Stimulated activated naive CD8-positive, alpha-beta T cell treated with anti-CD3 and anti-CD28 coated beads, Interleukin-15, Interleukin-2, amounts not matched to agents 100 ng/mL and 50 ng/mL, for 24 hours (primary cell): Measurements from ENCODE around the gene NOD1.
"Not testable (repeated sequence)": the region's sequence is repeated elsewhere in the genome, so short reads cannot be mapped to it uniquely, and the experiment has no call there.

ENCODE experiments used
- H3K27ac Mint-ChIP-seq: one replicate; pipeline ENCODE4 v1.8.0; 2021; ENCODE audit warnings: mild to moderate bottlenecking, mixed read lengths
- H3K27me3 Mint-ChIP-seq: one replicate; pipeline ENCODE4 v1.8.0; 2021; ENCODE audit warnings: mixed read lengths
- H3K36me3 Mint-ChIP-seq: one replicate; pipeline ENCODE4 v1.8.0; 2021; ENCODE audit warnings: low read depth, mixed read lengths
- H3K4me1 Mint-ChIP-seq: one replicate; pipeline ENCODE4 v1.8.0; 2021; ENCODE audit warnings: low read depth, mixed read lengths
- H3K4me3 Mint-ChIP-seq: one replicate; pipeline ENCODE4 v1.8.0; 2021; ENCODE audit warnings: mild to moderate bottlenecking, mixed read lengths
- H3K9me3 Mint-ChIP-seq: one replicate; pipeline ENCODE4 v1.8.0; 2021; ENCODE audit warnings: mixed read lengths

Gene NOD1

GRCh38 chr7:30478349-30479201 is at the start of gene NOD1:
TSS of gene NOD1 (minus strand) at chr7:30478784. CDS start at chr7:30456921, 21,863 bp downstream.
- H3K9me3 Mint-ChIP-seq, result no peaks in the 10 kb centered on the region
- peak within 1 kb of the TSS; percentile 91 for H3K4me3 Mint-ChIP-seq
- H3K27me3 Mint-ChIP-seq, result no peaks in the 10 kb centered on the region
- H3K36me3 Mint-ChIP-seq, result peaks cover 8% of the 10 kb centered on the region
- H3K4me1 Mint-ChIP-seq, result peaks cover 60% of the 10 kb centered on the region
- peak within 1 kb of the TSS; percentile 84 for H3K27ac Mint-ChIP-seq

- H3K27ac Mint-ChIP-seq, H3K4me1 Mint-ChIP-seq, H3K27me3 Mint-ChIP-seq, H3K4me3 Mint-ChIP-seq, H3K36me3 Mint-ChIP-seq, H3K9me3 Mint-ChIP-seq: not testable (repeated sequence)
Observed at GRCh38 chr7:30527297-30527696, 48.7 kb upstream of the NOD1 start.

GRCh38 chr7:30526163-30526562 is 47.6 kb upstream of the NOD1 start:
- Mint-ChIP-seq H3K4me3 (no peak overlapping the region), H3K27me3 (no peaks in the 10 kb centered on the region), H3K27ac (no peak overlapping the region), H3K9me3 (no peaks in the 10 kb centered on the region), H3K4me1 (peaks cover 2% of the 10 kb centered on the region), H3K36me3 (peaks cover 4% of the 10 kb centered on the region)

GRCh38 chr7:30525429-30525828 is 46.8 kb upstream of the NOD1 start:
- no peaks in the 10 kb centered on the region for H3K27me3 Mint-ChIP-seq
- H3K9me3 Mint-ChIP-seq, result no peaks in the 10 kb centered on the region
- H3K36me3 Mint-ChIP-seq, result peaks cover 4% of the 10 kb centered on the region
- H3K27ac Mint-ChIP-seq, result no peak overlapping the region
- H3K4me1 Mint-ChIP-seq, result peaks cover 7% of the 10 kb centered on the region
- no peak overlapping the region for H3K4me3 Mint-ChIP-seq

GRCh38 chr7:30524545-30524944 is 46.0 kb upstream of the NOD1 start:
- H3K27ac Mint-ChIP-seq, result no peak overlapping the region
- H3K36me3 Mint-ChIP-seq, result peaks cover 4% of the 10 kb centered on the region
- no peaks in the 10 kb centered on the region for H3K9me3 Mint-ChIP-seq
- no peaks in the 10 kb centered on the region for H3K27me3 Mint-ChIP-seq
- peaks cover 8% of the 10 kb centered on the region for H3K4me1 Mint-ChIP-seq
- H3K4me3 Mint-ChIP-seq, result no peak overlapping the region

- Mint-ChIP-seq H3K36me3 (peaks cover 4% of the 10 kb centered on the region), H3K9me3 (no peaks in the 10 kb centered on the region), H3K27ac (no peak overlapping the region), H3K4me3 (no peak overlapping the region), H3K27me3 (no peaks in the 10 kb centered on the region), H3K4me1 (peaks cover 8% of the 10 kb centered on the region)
Observed at GRCh38 chr7:30523466-30523865, 44.9 kb upstream of the NOD1 start.

GRCh38 chr7:30522159-30522558 is 43.6 kb upstream of the NOD1 start:
- H3K27ac Mint-ChIP-seq, result no peak overlapping the region
- H3K36me3 Mint-ChIP-seq, result peaks cover 4% of the 10 kb centered on the region
- H3K27me3 Mint-ChIP-seq, result no peaks in the 10 kb centered on the region
- no peaks in the 10 kb centered on the region for H3K9me3 Mint-ChIP-seq
- no peak overlapping the region for H3K4me3 Mint-ChIP-seq
- peaks cover 8% of the 10 kb centered on the region for H3K4me1 Mint-ChIP-seq

GRCh38 chr7:30521532-30521931 is 42.9 kb upstream of the NOD1 start:
- peaks cover 8% of the 10 kb centered on the region for H3K4me1 Mint-ChIP-seq
- H3K27me3 Mint-ChIP-seq, result no peaks in the 10 kb centered on the region
- H3K27ac Mint-ChIP-seq, result no peak overlapping the region

GRCh38 chr7:30519122-30519521 is 40.5 kb upstream of the NOD1 start:
- Mint-ChIP-seq H3K36me3 (peaks cover 4% of the 10 kb centered on the region), H3K4me1 (peaks cover 8% of the 10 kb centered on the region), H3K4me3 (no peak overlapping the region), H3K27me3 (no peaks in the 10 kb centered on the region), H3K27ac (no peak overlapping the region), H3K9me3 (no peaks in the 10 kb centered on the region)

More at GRCh38 chr7:30521532-30521931, 42.9 kb upstream of the NOD1 start:
- peaks cover 4% of the 10 kb centered on the region for H3K36me3 Mint-ChIP-seq
- no peak overlapping the region for H3K4me3 Mint-ChIP-seq
- H3K9me3 Mint-ChIP-seq, result no peaks in the 10 kb centered on the region

GRCh38 chr7:30515761-30516160 is 37.2 kb upstream of the NOD1 start:
- Mint-ChIP-seq H3K4me3 (no peak overlapping the region), H3K9me3 (no peaks in the 10 kb centered on the region), H3K27ac (no peak overlapping the region), H3K36me3 (no peaks in the 10 kb centered on the region), H3K27me3 (no peaks in the 10 kb centered on the region), H3K4me1 (peaks cover 5% of the 10 kb centered on the region)

- no peaks in the 10 kb centered on the region for H3K27me3 Mint-ChIP-seq
- H3K4me3 Mint-ChIP-seq, result no peak overlapping the region
- no peaks in the 10 kb centered on the region for H3K9me3 Mint-ChIP-seq
- no peak overlapping the region for H3K27ac Mint-ChIP-seq
- H3K36me3 Mint-ChIP-seq, result no peaks in the 10 kb centered on the region
- no peaks in the 10 kb centered on the region for H3K4me1 Mint-ChIP-seq
Observed at GRCh38 chr7:30514776-30515175, 36.2 kb upstream of the NOD1 start.

- H3K27ac Mint-ChIP-seq, result no peak overlapping the region
- H3K9me3 Mint-ChIP-seq, result no peaks in the 10 kb centered on the region
- H3K27me3 Mint-ChIP-seq, result no peaks in the 10 kb centered on the region
- H3K4me3 Mint-ChIP-seq, result no peak overlapping the region
- no peaks in the 10 kb centered on the region for H3K36me3 Mint-ChIP-seq
- H3K4me1 Mint-ChIP-seq, result no peaks in the 10 kb centered on the region
Observed at GRCh38 chr7:30514177-30514576, 35.6 kb upstream of the NOD1 start.

GRCh38 chr7:30513762-30514161 is 35.2 kb upstream of the NOD1 start:
- Mint-ChIP-seq H3K4me3 (no peak overlapping the region), H3K9me3 (no peaks in the 10 kb centered on the region), H3K27ac (no peak overlapping the region), H3K36me3 (no peaks in the 10 kb centered on the region), H3K4me1 (no peaks in the 10 kb centered on the region), H3K27me3 (no peaks in the 10 kb centered on the region)

GRCh38 chr7:30511973-30512662 is 33.5 kb upstream of the NOD1 start:
- H3K4me1 Mint-ChIP-seq, result no peaks in the 10 kb centered on the region
- H3K27ac Mint-ChIP-seq, result no peak overlapping the region
- H3K4me3 Mint-ChIP-seq, result no peak overlapping the region
- H3K27me3 Mint-ChIP-seq, result no peaks in the 10 kb centered on the region
- no peaks in the 10 kb centered on the region for H3K36me3 Mint-ChIP-seq
- H3K9me3 Mint-ChIP-seq, result no peaks in the 10 kb centered on the region

- Mint-ChIP-seq H3K9me3 (no peaks in the 10 kb centered on the region), H3K27ac (no peak overlapping the region), H3K27me3 (no peaks in the 10 kb centered on the region), H3K4me3 (no peak overlapping the region), H3K36me3 (no peaks in the 10 kb centered on the region), H3K4me1 (no peaks in the 10 kb centered on the region)
Observed at GRCh38 chr7:30511494-30511893, 32.9 kb upstream of the NOD1 start.
